Mucosa of rectum (tissue), 2 donors: ENCODE measurements around the gene DRICH1.
"Not testable (repeated sequence)": the region's sequence is repeated elsewhere in the genome, so short reads cannot be mapped to it uniquely, and the experiment has no call there.

Experiments used
- H3K27ac ChIP-seq, 2 donors: one replicate each; pipeline ENCODE4 v1.7.0; 2013; ENCODE audit warnings: inconsistent platforms in 2 of 2, low read depth in 2 of 2, low read length in 2 of 2
- H3K27me3 ChIP-seq, 2 donors: one replicate each; pipeline ENCODE4 v1.7.0; 2013; ENCODE audit warnings: low read length in 2 of 2; ENCODE audit not compliant: control insufficient read depth in 2 of 2, insufficient read depth in 2 of 2
- H3K36me3 ChIP-seq, 2 donors: one replicate each; pipeline ENCODE4 v1.7.0; 2013; ENCODE audit warnings: low read length in 2 of 2; ENCODE audit not compliant: control insufficient read depth in 2 of 2, insufficient read depth in 2 of 2
- H3K4me1 ChIP-seq, 2 donors: one replicate each; pipeline ENCODE4 v1.7.0; 2013; ENCODE audit warnings: low read length in 2 of 2, mild to moderate bottlenecking in 1 of 2; ENCODE audit not compliant: control insufficient read depth in 2 of 2, insufficient read depth in 2 of 2
- H3K4me3 ChIP-seq, 2 donors: one replicate each; pipeline ENCODE4 v1.7.0; 2013; ENCODE audit warnings: low read length in 2 of 2
- H3K9ac ChIP-seq, 2 donors: one replicate each; pipeline ENCODE4 v1.7.0; 2013; ENCODE audit warnings: low read length in 2 of 2, low read depth in 1 of 2, mild to moderate bottlenecking in 1 of 2
- H3K9me3 ChIP-seq, 2 donors: one replicate each; pipeline ENCODE4 v1.7.0; 2013; ENCODE audit warnings: low read length in 2 of 2; ENCODE audit not compliant: control insufficient read depth in 2 of 2
- donor health status: healthy.
- donor health status: Normal muscosa, but diverticular disease.

Gene DRICH1

GRCh38 chr22:23632178-23632577, at the start of gene DRICH1:
TSS of gene DRICH1 (minus strand) at chr22:23632321. CDS start at chr22:23632023, 298 bp downstream.
- H3K9ac ChIP-seq = no peak within 1 kb of the TSS
- no peaks in the 10 kb centered on the region for H3K36me3 ChIP-seq
- no peak within 1 kb of the TSS for H3K27ac ChIP-seq
- no peaks in the 10 kb centered on the region for H3K4me1 ChIP-seq
- H3K27me3 ChIP-seq = no peaks in the 10 kb centered on the region
- H3K9me3 ChIP-seq = no peaks in the 10 kb centered on the region
- H3K4me3 ChIP-seq = no peak within 1 kb of the TSS

- Histone ChIP-seq H3K27ac (no peak overlapping the region), H3K36me3 (peaks cover 6 to 19% of the 10 kb centered on the region in 2 donors), H3K4me3 (no peak overlapping the region), H3K4me1 (peaks cover 0 to 3% of the 10 kb centered on the region in 2 donors), H3K9ac (no peak overlapping the region), H3K27me3 (no peaks in the 10 kb centered on the region), H3K9me3 (no peaks in the 10 kb centered on the region)
Measured at GRCh38 chr22:23681026-23681809, 49.1 kb upstream of the DRICH1 start.

GRCh38 chr22:23678133-23678532, 46.0 kb upstream of the DRICH1 start:
- H3K4me3 ChIP-seq = no peak overlapping the region
- no peaks in the 10 kb centered on the region for H3K27me3 ChIP-seq
- no peaks in the 10 kb centered on the region for H3K9me3 ChIP-seq
- H3K4me1 ChIP-seq = peaks cover 7 to 9% of the 10 kb centered on the region in 2 donors
- H3K36me3 ChIP-seq = peaks cover 2 to 16% of the 10 kb centered on the region in 2 donors
- no peak overlapping the region for H3K9ac ChIP-seq
- H3K27ac ChIP-seq = no peak overlapping the region

DNA sequence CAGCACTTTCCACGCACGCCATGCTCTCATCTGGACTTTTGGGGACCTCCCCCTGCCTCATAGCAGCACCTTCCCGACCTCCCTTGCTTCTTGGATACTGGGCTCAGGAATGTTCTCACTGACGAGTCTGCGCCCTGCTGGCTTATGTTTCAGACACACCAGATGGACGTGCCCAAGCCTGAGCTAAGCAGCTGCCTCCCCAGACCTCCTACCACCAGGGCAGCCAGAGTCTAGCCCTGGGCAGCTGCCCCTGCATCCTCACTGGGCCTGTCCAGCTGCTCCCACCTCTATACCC, 45.5 kb upstream of the DRICH1 start:
- no peaks in the 10 kb centered on the region for H3K9me3 ChIP-seq
- H3K36me3 ChIP-seq = peaks cover 0 to 11% of the 10 kb centered on the region in 2 donors
- H3K4me1 ChIP-seq = peaks cover 7 to 9% of the 10 kb centered on the region in 2 donors
- no peak overlapping the region for H3K9ac ChIP-seq
- H3K4me3 ChIP-seq = no peak overlapping the region
- no peak overlapping the region for H3K27ac ChIP-seq
- H3K27me3 ChIP-seq = no peaks in the 10 kb centered on the region

- not testable (repeated sequence) for H3K9me3 ChIP-seq, H3K4me3 ChIP-seq, H3K4me1 ChIP-seq, H3K27ac ChIP-seq, H3K36me3 ChIP-seq, H3K27me3 ChIP-seq, H3K9ac ChIP-seq
Measured at GRCh38 chr22:23676841-23677700, 45.0 kb upstream of the DRICH1 start.

- Histone ChIP-seq H3K9ac (no peak overlapping the region), H3K36me3 (no peaks in the 10 kb centered on the region), H3K4me3 (no peak overlapping the region), H3K9me3 (no peaks in the 10 kb centered on the region), H3K4me1 (peaks cover 7 to 9% of the 10 kb centered on the region in 2 donors), H3K27me3 (no peaks in the 10 kb centered on the region), H3K27ac (no peak overlapping the region)
Measured at GRCh38 chr22:23675502-23676415, 43.6 kb upstream of the DRICH1 start.

DNA sequence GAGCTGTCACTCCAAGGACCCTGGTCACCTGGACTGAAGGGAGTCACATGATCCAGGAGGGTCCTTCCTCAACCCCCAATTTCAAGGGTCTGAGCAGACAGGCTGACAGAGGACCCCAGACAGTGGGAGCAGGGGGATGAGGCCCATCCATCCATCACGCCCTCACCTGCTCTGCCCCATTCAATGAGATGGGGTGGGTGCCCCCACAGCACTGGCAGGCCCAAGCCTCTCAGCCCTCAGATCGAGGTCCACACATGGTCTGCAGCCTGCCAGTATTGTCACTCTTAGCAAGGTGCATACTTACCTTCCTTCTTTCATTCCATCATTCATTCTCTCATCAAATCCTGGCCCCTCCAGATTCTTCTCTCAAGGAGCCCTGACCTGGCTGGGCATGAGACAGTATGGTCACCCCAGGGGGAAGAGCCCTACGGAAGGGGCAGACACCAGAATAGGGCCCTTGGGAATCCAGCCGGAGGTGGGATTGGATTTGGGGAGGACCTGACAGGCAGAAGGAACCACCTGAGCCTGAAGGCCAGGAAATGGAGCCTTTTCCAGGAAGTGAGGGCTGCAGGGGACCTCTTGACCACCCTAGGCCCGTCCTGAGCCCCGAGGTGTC, 42.9 kb upstream of the DRICH1 start:
- H3K4me3 ChIP-seq, H3K9ac ChIP-seq: not testable (repeated sequence)

GRCh38 chr22:23673826-23674690, 41.9 kb upstream of the DRICH1 start:
- Histone ChIP-seq H3K9me3 (no peaks in the 10 kb centered on the region), H3K36me3 (no peaks in the 10 kb centered on the region), H3K4me1 (peaks cover 7 to 9% of the 10 kb centered on the region in 2 donors), H3K4me3 (no peak overlapping the region), H3K27ac (no peak overlapping the region), H3K27me3 (no peaks in the 10 kb centered on the region), H3K9ac (no peak overlapping the region)

More for the DNA sequence above, 42.9 kb upstream of the DRICH1 start:
- not testable (repeated sequence) for H3K4me1 ChIP-seq, H3K27me3 ChIP-seq, H3K9me3 ChIP-seq, H3K27ac ChIP-seq, H3K36me3 ChIP-seq

DNA sequence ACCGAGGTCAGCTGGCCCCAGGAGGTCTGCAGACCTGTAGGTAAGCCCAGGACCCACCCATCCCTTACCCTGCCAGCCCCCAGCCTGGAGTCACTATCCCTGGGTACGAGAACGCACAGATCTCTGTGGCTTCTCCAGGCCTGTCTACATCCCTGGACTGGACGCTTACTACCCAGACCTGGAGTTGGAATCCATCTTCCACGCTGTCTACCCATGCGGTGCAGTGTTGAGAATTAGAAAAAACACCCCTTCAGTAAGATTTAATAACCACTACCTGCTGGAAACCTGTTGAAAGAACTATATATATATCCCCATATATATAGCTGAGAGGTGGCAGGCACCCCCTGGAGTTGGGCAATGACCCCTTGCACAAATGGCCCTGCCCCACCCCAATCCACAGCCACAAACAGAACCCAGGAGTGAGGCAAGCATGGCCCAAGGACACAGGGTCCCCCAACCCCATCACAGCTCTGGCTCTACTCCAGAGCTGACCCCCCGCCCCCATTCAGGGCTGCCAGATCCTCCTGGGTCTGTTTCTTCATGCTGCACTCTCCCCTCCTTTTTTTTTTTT, 41.0 kb upstream of the DRICH1 start:
- no peak overlapping the region for H3K27ac ChIP-seq
- H3K36me3 ChIP-seq = no peaks in the 10 kb centered on the region
- no peak overlapping the region for H3K4me3 ChIP-seq
- H3K4me1 ChIP-seq = peaks cover 7 to 9% of the 10 kb centered on the region in 2 donors
- no peak overlapping the region for H3K9ac ChIP-seq
- no peaks in the 10 kb centered on the region for H3K27me3 ChIP-seq
- no peaks in the 10 kb centered on the region for H3K9me3 ChIP-seq
